Measurements from ENCODE around the gene ARL4D.

ARL4D gene

GRCh38 chr17:43380307-43380706, 18.5 kb upstream of the ARL4D start:
- TF ChIP-seq, protein P1, sequence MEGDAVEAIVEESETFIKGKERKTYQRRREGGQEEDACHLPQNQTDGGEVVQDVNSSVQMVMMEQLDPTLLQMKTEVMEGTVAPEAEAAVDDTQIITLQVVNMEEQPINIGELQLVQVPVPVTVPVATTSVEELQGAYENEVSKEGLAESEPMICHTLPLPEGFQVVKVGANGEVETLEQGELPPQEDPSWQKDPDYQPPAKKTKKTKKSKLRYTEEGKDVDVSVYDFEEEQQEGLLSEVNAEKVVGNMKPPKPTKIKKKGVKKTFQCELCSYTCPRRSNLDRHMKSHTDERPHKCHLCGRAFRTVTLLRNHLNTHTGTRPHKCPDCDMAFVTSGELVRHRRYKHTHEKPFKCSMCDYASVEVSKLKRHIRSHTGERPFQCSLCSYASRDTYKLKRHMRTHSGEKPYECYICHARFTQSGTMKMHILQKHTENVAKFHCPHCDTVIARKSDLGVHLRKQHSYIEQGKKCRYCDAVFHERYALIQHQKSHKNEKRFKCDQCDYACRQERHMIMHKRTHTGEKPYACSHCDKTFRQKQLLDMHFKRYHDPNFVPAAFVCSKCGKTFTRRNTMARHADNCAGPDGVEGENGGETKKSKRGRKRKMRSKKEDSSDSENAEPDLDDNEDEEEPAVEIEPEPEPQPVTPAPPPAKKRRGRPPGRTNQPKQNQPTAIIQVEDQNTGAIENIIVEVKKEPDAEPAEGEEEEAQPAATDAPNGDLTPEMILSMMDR (IDR thresholded peaks at IDR 0.05; ENCODE audit: insufficient read depth, low read depth, low read length, missing control alignments), result no peak
- no peak overlapping the region for H3K4me3 ChIP-seq (ENCODE audit: low read length)
- no peak for DNase-seq (ENCODE audit: low read depth)

DNA sequence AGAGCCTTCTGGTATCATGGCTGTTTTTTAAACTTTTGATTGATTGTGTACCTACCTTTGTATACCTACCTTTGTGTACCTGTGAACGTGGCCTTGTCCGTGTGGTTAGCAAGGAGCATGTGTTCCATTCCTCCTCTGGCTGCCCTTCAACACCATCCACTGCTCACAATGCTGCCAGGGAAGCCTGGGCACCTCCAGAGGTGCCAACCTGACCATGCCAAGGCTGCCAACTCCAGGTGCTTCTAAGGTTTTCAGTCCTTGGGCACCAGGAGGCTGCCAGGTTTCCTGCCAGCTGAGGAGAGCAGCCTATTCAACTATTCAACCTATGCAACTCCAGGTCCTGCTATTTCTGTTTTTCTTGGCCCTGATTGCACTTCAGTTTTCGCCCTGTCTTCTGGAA, 17.6 kb upstream of the ARL4D start:
- no peak for DNase-seq (ENCODE audit: low read depth)
- H3K4me3 ChIP-seq (ENCODE audit: low read length), result no peak overlapping the region

DNA sequence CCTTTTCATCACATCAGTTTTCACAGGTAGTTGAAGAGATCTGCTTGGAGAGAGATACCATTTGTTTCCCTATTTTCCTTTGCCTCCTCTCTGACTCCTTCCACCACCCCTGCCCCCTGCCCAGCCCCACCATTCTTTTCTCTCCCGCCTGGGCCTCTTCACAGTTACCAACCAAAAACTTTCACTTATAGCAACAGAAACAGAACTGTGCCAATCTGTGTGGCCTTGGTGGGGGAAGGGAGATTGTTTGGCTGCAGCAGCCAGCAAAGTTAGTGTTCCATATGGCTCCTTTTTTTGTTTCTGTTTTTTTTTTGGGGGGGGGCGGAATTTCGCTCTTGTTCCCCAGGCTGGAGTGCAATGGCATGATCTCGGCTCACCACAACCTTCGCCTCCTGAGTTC, 17.2 kb upstream of the ARL4D start:
- TF ChIP-seq, protein P1 (IDR thresholded peaks at IDR 0.05; ENCODE audit: insufficient read depth, low read depth, low read length, missing control alignments), result no peak
- H3K4me3 ChIP-seq (ENCODE audit: low read length), result no peak overlapping the region
- no peak for DNase-seq (ENCODE audit: low read depth)

More for the DNA sequence above, 17.6 kb upstream of the ARL4D start:
- TF ChIP-seq, protein P1 (IDR thresholded peaks at IDR 0.05; ENCODE audit: insufficient read depth, low read depth, low read length, missing control alignments), result no peak

DNA sequence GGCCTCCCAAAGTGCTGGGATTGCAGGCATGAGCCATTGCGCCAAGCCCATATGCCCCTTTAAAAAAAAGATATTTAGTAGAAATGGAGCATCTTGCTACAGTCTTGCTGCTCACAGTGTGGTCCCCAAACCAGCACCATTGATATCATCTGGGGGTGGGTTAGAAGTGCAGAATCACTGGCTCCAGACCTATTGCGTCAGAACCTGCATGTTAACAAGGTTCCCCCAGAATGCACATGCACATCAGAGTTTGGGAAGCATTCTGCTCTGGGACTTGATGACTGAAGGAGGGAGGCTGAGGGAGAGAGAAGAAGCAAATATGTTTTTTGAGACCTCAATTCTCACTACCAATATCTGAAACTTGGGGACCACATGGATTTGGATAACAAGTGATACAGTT, 16.0 kb upstream of the ARL4D start:
- no peak overlapping the region for H3K4me3 ChIP-seq (ENCODE audit: low read length)
- TF ChIP-seq, protein P1 (IDR thresholded peaks at IDR 0.05; ENCODE audit: insufficient read depth, low read depth, low read length, missing control alignments), result no peak
- DNase-seq (ENCODE audit: low read depth), result no peak

DNA sequence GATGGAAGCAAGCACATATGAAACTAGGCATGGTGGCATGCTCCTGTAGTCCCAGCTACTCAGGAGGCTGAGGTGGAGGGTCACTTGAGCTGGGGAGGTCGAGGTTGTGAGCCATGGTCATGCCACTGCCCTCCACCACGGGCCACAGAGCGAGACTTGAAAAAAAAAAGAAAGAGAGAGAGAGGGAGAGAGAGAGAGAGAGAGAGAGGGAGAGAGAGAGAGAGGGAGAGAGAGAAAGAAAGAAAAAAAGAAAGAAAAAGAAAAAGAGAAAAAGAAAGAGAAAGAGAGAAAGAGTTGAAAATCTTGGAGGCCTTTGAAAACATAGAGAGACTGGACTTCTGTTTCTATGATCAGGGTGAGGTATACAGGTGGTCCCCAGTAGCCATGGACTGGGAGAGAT, 15.4 kb upstream of the ARL4D start:
- DNase-seq (ENCODE audit: low read depth), result no peak
- no peak overlapping the region for H3K4me3 ChIP-seq (ENCODE audit: low read length)
- TF ChIP-seq, protein P1 (IDR thresholded peaks at IDR 0.05; ENCODE audit: insufficient read depth, low read depth, low read length, missing control alignments), result no peak

GRCh38 chr17:43383826-43384475, 14.8 kb upstream of the ARL4D start:
- H3K4me3 ChIP-seq (ENCODE audit: low read length), result no peak overlapping the region
- no peak for DNase-seq (ENCODE audit: low read depth)

More at GRCh38 chr17:43383826-43384475, 14.8 kb upstream of the ARL4D start:
- TF ChIP-seq, protein P1 (IDR thresholded peaks at IDR 0.05; ENCODE audit: insufficient read depth, low read depth, low read length, missing control alignments), result no peak
